MCF 10A (cell line): ENCODE measurements around the gene SARM1. TPM values are rescaled to one million over a fixed set of nuclear protein-coding genes. Genes with fewer than 3 reads are reported as not detected.

Experiments
- Bru-seq: library from RNA; stranded (reverse); fragments of 400-500 nt; gene quantifications from one replicate; lab custom pipeline; 2021; lab: Mats Ljungman, UMichigan
- BruChase-seq, 2 experiments: library from RNA; stranded (reverse); fragments of 400-500 nt; gene quantifications; one replicate each; lab custom pipeline; 2021; lab: Mats Ljungman, UMichigan
- BruUV-seq: library from RNA; stranded (reverse); fragments of 400-500 nt; replicated peaks from 2 replicates; lab custom pipeline; 2021; lab: Mats Ljungman, UMichigan
- CTCF ChIA-PET: fragments of 300-600 bp; sonication (Branson Sonifier 250); formaldehyde crosslinking; extraction: SDS; loops from one replicate; lab custom pipeline; 2021; ENCODE audit warnings: antibody characterized with exemption, inconsistent platforms; lab: Yijun Ruan, JAX
- POLR2A ChIA-PET: fragments of 300-600, 350-650 bp; sonication (Branson Sonifier 250); formaldehyde crosslinking; extraction: SDS; loops from one replicate; lab custom pipeline; 2020; ENCODE audit warnings: antibody characterized with exemption, inconsistent platforms; lab: Yijun Ruan, JAX
- DNase-seq: peaks from one replicate; pipeline ENCODE4 v3.0.0-alpha.2; 2018; ENCODE audit not compliant: unreplicated experiment
- H3K27ac Mint-ChIP-seq: one replicate; pipeline ENCODE4 v1.8.0; 2022; ENCODE audit warnings: mild to moderate bottlenecking, low read depth, mixed read lengths; ENCODE audit not compliant: unreplicated experiment
- H3K27me3 Mint-ChIP-seq: one replicate; pipeline ENCODE4 v1.8.0; 2022; ENCODE audit warnings: mixed read lengths; ENCODE audit not compliant: insufficient read depth, unreplicated experiment
- H3K36me3 Mint-ChIP-seq: one replicate; pipeline ENCODE4 v1.8.0; 2022; ENCODE audit warnings: mild to moderate bottlenecking, moderate library complexity, mixed read lengths; ENCODE audit not compliant: insufficient read depth, unreplicated experiment
- H3K4me1 Mint-ChIP-seq: one replicate; pipeline ENCODE4 v1.8.0; 2022; ENCODE audit warnings: mixed read lengths; ENCODE audit not compliant: insufficient read depth, unreplicated experiment
- H3K4me3 Mint-ChIP-seq: one replicate; pipeline ENCODE4 v1.8.0; 2022; ENCODE audit warnings: mild to moderate bottlenecking, moderate library complexity, mixed read lengths; ENCODE audit not compliant: unreplicated experiment
- H3K9me3 Mint-ChIP-seq: one replicate; pipeline ENCODE4 v1.8.0; 2022; ENCODE audit warnings: mixed read lengths; ENCODE audit not compliant: unreplicated experiment
- intact Hi-C: fragments of 100-400 bp; cut with micrococcal nuclease; formaldehyde crosslinking; loops from 2 replicates; pipeline ENCODE4 v1.14.1; 2022
- long read RNA-seq: library from polyadenylated mRNA; stranded (forward); transcript quantifications from one replicate; pipeline ENCODE4 v2.0.0, GENCODE V29; 2022
- total RNA-seq: library from RNA; stranded (reverse); gene quantifications from 2 replicates; pipeline ENCODE4 v1.2.3, GENCODE V29; 2022
- TF ChIP-seq, protein P1 (sequence below): fragments of 200-600 bp; IDR thresholded peaks from one replicate; pipeline ENCODE4 v1.8.0; 2022; ENCODE audit warnings: antibody characterized with exemption, mild to moderate bottlenecking; ENCODE audit not compliant: unreplicated experiment

The SARM1 gene
- total RNA-seq (0.63 and 1.0 TPM in 2 replicates), Bru-seq, nascent RNA (percentile 27 among the genes with signal in this experiment), BruChase-seq, experiment 1, labeled RNA remaining after a 6-hour chase (percentile 52 among the genes with signal in this experiment), BruChase-seq, experiment 2, labeled RNA remaining after a 2-hour chase (percentile 41 among the genes with signal in this experiment)
- long read RNA-seq, partial matches to known transcripts: 0 of 1 reads
- long read RNA-seq, other reads (novel, unspliced or antisense): 1 of 1 reads

DNA sequence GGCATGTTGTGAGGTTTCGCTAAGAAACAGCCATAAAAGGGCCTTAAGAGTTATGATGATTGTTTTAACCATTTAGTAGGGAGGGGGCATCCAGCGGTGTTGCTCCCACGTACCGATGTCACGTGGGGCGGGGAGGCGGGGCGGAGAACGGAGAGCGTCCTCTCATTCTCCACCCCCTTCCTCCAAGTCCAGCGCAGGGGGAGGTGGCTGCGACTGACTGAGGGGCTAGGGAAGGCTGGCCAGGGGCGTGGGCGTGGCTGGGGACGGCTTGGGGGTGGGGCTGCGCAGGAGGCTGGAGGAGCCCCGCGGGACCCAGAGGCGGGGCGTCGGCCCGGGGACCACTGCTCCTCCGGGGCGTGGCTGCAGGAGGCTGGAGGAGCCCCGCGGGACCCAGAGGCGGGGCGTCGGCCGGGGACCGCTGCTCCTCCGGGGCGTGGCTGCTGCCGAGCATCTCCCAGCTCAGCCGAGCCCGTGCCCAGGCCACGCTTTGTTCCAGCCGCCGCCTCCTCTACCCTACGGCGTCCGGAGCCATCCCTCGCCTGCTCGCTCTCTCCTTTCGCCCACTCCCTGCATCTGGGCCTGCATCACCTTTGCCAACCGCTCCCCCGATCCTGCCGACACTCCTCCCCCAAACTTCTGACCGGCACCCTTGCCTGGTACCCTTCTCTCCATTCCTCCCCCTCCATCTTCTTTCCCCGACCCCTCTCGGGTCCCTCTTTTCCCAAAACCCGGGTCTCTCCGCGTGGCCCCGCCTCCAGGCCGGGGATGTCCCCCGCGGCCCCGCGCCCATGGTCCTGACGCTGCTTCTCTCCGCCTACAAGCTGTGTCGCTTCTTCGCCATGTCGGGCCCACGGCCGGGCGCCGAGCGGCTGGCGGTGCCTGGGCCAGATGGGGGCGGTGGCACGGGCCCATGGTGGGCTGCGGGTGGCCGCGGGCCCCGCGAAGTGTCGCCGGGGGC, at the start of gene SARM1:
Gene SARM1, plus strand, starts transcription at position 450 of the 958 bp plus-strand sequence. Its CDS starts 339 bp downstream, at position 789.
- POLR2A ChIA-PET: interaction anchor here (1.6 to 1.9 kb wide), 2 partner anchors 8 to 14 kb away, joined by 7 to 9 read pairs; partner anchors contain the start of gene POLDIP2
- Mint-ChIP-seq H3K27me3 (no peaks in the 10 kb centered on the region), H3K4me1 (peaks cover 5% of the 10 kb centered on the region), H3K4me3 (peak within 1 kb of the TSS; percentile 70), H3K36me3 (peaks cover 2% of the 10 kb centered on the region), H3K9me3 (no peaks in the 10 kb centered on the region), H3K27ac (peak within 1 kb of the TSS; percentile 70)
- peak; percentile 27 for DNase-seq
- no TSS peak for BruUV-seq
- TF ChIP-seq, protein P1, sequence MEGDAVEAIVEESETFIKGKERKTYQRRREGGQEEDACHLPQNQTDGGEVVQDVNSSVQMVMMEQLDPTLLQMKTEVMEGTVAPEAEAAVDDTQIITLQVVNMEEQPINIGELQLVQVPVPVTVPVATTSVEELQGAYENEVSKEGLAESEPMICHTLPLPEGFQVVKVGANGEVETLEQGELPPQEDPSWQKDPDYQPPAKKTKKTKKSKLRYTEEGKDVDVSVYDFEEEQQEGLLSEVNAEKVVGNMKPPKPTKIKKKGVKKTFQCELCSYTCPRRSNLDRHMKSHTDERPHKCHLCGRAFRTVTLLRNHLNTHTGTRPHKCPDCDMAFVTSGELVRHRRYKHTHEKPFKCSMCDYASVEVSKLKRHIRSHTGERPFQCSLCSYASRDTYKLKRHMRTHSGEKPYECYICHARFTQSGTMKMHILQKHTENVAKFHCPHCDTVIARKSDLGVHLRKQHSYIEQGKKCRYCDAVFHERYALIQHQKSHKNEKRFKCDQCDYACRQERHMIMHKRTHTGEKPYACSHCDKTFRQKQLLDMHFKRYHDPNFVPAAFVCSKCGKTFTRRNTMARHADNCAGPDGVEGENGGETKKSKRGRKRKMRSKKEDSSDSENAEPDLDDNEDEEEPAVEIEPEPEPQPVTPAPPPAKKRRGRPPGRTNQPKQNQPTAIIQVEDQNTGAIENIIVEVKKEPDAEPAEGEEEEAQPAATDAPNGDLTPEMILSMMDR: no peak
- CTCF ChIA-PET: interaction anchor here (3.9 kb wide), 1 partner anchor 45 kb away, joined by 16 read pairs; no protein-coding TSS in a partner anchor
- intact Hi-C loops: no loop called here

DNA sequence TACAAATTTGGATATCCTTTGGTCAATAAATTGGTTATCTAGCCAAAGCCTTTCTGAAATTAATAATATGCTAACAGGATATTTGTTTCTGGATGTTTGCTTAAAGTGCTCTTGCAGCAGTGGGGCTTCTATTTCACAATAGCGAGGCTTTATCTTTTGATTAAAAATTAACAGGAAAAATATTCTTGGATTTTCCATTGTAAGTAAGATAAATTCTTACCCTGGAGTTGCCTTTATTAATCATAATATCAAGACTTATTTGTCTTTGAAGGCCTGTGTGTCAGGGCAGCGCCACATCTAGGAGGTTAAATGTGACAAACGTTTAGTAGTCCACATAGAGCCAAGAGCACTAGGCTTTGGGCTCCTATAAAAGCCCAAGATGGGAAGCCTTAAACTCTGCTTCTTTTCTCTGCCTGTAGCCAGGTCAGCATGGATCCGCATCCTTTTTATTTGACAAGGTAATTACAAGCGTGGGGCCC, 47.2 kb upstream of the SARM1 start:
- intact Hi-C loops: loop anchor here (5.0 kb wide), 1 partner anchor 87 kb away; no protein-coding TSS in a partner anchor
- no peaks in the 10 kb centered on the region for H3K27me3 Mint-ChIP-seq
- ChIA-PET CTCF (interaction anchor here (0.7 to 0.9 kb wide), 2 partner anchors 90 to 92 kb away, joined by 3 read pairs; no protein-coding TSS in a partner anchor), POLR2A (no interaction called here)
- no TSS peak for BruUV-seq
- TF ChIP-seq, protein P1: no peak
- no peaks in the 10 kb centered on the region for H3K9me3 Mint-ChIP-seq
- no peak for DNase-seq
- peaks cover 34% of the 10 kb centered on the region for H3K36me3 Mint-ChIP-seq
- no peak overlapping the region for H3K4me3 Mint-ChIP-seq
- H3K27ac Mint-ChIP-seq: no peak overlapping the region
- peaks cover 29% of the 10 kb centered on the region for H3K4me1 Mint-ChIP-seq

DNA sequence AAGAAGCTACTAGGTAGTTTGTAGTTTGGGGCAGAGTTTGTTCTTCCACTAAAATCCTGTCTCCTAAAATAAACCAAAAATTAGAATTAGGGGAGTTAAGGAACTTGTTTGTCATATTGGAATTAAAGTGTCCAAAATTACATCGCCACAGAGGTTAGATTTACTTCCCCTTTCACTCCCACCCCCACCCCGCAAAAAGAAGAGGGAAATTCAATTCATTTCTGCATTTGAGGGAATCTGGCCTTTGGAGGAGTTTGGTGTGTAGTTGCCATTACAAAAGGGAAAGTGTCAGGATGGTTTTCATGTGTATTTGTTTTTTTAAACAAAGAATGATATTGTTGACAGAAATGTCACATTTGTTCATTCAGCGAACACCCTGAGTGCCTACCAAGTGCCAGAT, 46.7 kb upstream of the SARM1 start:
- Mint-ChIP-seq H3K27me3 (no peaks in the 10 kb centered on the region), H3K4me3 (no peak overlapping the region), H3K4me1 (peaks cover 28% of the 10 kb centered on the region), H3K36me3 (peaks cover 39% of the 10 kb centered on the region), H3K27ac (no peak overlapping the region), H3K9me3 (no peaks in the 10 kb centered on the region)
- CTCF ChIA-PET: interaction anchor here (0.7 to 0.8 kb wide), 4 partner anchors 13 to 96 kb away, joined by 3 to 4 read pairs (median 3); no protein-coding TSS in a partner anchor
- TF ChIP-seq, protein P1: no peak
- no peak for DNase-seq
- POLR2A ChIA-PET: interaction anchor here (2.1 kb wide), 1 partner anchor 11 kb away, joined by 14 read pairs; the partner anchor contains the start of genes IFT20 and TNFAIP1
- BruUV-seq: no TSS peak
- intact Hi-C loops: loop anchor here (5.0 kb wide), 2 partner anchors 87 to 317 kb away; no protein-coding TSS in a partner anchor
